ENCODE results near the gene NSMCE1. TPM values are rescaled to one million over a fixed set of nuclear protein-coding genes. Genes with fewer than 3 reads are reported as not detected.

Gene NSMCE1
- total RNA-seq, 2 experiments from 2014 or later = 69.0 to 75.6 TPM

DNA sequence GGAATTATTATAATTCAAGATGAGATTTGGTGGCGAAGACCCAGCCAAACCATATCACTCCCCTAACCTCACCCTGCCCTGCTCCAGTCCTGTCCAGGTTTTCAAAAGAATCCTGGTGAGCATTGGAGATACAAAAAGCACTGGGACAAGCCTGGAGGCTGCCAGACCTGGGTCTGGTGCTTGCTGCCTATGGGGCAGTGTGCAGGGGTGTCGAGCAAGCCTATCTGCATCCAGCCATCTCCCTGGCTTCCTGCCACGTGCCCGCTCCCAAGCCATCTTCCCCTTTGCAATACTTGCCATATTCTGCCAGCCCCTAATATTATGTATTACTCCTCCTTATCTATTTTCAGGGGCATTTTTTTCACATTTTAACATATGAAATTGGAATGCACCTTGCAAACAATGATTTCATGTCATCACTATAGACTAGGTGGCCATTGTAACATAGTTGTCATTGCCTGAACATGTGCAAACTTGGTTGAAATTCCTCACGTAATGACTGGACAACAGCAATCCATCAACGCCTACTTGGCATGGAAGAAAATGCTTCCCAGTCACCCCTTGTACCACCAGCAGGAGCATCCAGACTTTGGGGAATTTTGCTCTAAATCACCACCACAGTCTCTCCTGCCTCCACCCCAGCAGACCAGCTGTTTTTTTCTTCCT lies 73.4 kb downstream of the NSMCE1 start:
- H3K4me1 Mint-ChIP-seq = peaks cover 38% of the 10 kb centered on the region
- H3K36me3 Mint-ChIP-seq = peaks cover 12% of the 10 kb centered on the region
- no peak overlapping the region for H3K27ac Mint-ChIP-seq
- DNase-seq = no peak
- no peak overlapping the region for H3K4me3 Mint-ChIP-seq
- no peaks in the 10 kb centered on the region for H3K9me3 Mint-ChIP-seq
- no peaks in the 10 kb centered on the region for H3K27me3 Mint-ChIP-seq
- ATAC-seq (ENCODE audit: low read depth) = no peak
- POLR2A ChIA-PET = interaction anchor here (0.8 kb wide), 1 partner anchor 15 kb away, joined by 4 read pairs; no protein-coding TSS in a partner anchor

DNA sequence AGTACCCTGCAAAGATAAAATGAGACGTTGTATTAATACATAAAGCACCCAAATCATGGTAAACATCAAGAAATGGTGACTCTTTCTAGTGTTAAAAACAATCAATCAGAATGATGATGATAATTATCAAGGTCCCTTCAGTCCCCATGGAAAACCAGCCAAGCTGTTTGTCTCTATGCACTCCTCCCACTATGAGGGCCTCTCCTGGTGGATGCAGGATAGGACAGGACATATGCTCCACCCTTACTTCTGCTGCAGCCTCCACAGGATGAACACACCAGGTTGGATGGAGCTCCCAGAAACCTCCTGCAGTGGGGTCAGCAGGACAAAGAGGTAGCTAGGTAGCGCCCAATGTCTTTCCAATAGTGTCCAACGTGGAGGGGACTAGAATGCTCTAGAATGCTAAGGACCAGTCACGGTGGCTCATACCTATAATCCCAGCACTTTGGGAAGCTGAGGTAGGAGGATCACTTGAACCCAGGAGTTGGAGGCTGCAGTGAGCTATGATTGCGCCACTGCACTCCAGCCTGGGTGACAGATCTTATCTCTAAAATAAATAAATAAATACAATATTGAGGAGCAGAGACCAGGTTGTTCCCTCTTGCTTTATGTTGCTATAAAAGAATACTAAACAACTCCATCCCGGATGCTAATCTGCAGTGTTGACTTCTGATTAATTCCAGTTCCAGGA lies 75.1 kb downstream of the NSMCE1 start:
- no peak overlapping the region for H3K4me3 Mint-ChIP-seq
- peaks cover 7% of the 10 kb centered on the region for H3K36me3 Mint-ChIP-seq
- no peaks in the 10 kb centered on the region for H3K27me3 Mint-ChIP-seq
- no peak overlapping the region for H3K27ac Mint-ChIP-seq
- peaks cover 23% of the 10 kb centered on the region for H3K4me1 Mint-ChIP-seq
- DNase-seq (no peak), ATAC-seq (ENCODE audit: low read depth) (no peak)
- POLR2A ChIA-PET = interaction anchor here (0.7 to 1.7 kb wide), 2 partner anchors 10 to 24 kb away, joined by 3 to 4 read pairs; partner anchors contain the start of gene KDM8
- H3K9me3 Mint-ChIP-seq = no peaks in the 10 kb centered on the region

DNA sequence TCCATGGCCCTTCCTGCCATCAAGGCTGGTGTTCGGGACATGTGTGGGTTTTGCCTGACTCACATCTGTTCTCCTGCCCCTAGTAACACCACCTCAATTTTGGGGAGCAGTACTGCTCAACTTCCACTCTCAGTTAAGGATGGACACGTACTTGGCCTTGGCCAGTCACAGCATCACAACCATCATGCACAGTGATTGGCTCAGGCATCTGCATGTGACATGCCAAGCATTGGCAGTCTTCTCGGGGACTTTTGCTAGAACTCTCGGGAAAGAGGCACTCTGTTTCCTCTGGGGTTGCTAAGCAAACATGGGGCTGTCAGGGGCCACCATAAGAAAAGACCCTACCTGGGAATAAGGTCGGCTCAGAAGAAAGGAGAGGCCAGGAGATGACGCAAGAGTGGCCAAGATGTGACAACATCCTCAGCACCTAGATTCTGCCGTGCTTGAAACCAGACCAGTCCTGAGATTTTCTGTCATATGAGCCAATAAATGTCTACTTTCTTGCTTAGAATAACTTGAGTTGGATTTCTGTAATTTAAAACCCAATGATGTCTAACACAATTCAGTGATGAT lies 77.1 kb downstream of the NSMCE1 start:
- Mint-ChIP-seq H3K27ac (no peak overlapping the region), H3K4me1 (peaks cover 10% of the 10 kb centered on the region), H3K4me3 (no peak overlapping the region), H3K27me3 (no peaks in the 10 kb centered on the region), H3K36me3 (peaks cover 3% of the 10 kb centered on the region), H3K9me3 (no peaks in the 10 kb centered on the region)
- ATAC-seq (ENCODE audit: low read depth) (no peak), DNase-seq (no peak)
- POLR2A ChIA-PET = no interaction called here

DNA sequence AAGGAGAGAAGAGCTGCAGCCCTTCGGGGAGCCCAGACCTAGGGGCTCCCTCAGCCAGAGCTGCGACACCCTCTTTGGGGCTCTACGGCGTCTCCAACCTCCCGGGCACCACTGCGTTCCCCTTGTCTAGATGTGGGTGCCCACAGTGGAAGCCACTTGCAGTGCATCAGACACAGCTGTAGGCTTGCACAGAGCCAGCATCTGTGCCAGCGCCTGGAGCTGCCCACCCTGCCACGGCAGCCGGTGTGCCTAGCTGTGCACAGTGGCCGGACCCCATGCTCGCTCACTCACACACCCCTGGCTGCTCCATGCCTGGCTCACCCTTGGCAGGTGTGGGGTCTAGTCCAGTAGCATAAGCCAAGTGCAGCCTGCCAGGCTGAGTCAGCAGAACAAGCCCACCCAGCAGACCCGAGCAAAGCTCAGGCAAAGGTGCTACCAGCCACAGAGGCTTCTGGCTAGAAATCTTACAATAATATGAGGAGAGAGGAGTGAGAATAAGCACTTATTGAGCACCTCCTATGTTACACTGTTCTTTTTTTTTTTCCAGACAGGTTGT lies 78.2 kb downstream of the NSMCE1 start:
- DNase-seq (no peak), ATAC-seq (ENCODE audit: low read depth) (no peak)
- Mint-ChIP-seq H3K4me1 (peaks cover 8% of the 10 kb centered on the region), H3K27ac (no peak overlapping the region), H3K27me3 (no peaks in the 10 kb centered on the region), H3K4me3 (no peak overlapping the region), H3K9me3 (no peaks in the 10 kb centered on the region), H3K36me3 (peaks cover 2% of the 10 kb centered on the region)
- POLR2A ChIA-PET = interaction anchor here (1.4 kb wide), 1 partner anchor 17 kb away, joined by 3 read pairs; no protein-coding TSS in a partner anchor

DNA sequence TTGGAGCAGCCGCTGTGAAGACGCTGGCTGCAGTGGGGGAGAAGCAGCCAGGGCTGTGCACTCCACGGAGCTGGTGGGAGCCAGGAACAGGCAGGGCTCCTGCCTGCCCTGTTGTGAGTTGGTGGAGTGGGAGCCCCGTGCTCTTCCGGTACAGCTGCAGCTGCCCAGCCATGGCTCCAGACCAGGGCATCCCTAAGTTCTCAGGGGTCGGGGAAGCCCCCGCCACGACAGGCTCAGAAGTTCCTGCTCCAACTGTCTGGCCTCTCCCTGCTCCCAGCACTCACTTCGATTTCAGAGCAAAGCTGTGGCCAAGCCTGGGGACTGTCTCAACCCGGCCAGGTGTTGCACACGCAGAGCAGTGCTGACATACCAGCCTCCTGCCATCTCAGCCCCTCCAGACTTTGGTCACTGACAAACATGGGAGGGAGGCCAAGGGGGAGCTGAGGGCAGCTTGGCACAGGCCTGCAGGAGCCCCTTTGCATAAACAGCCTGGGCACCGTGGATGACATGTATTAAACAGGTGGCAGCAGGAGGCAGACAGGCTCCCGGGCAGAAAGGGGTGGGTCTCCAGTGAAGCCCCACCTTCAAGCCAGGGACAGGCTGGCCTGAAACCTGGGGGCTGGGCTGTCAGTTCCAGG lies 79.1 kb downstream of the NSMCE1 start:
- no peak for ATAC-seq (ENCODE audit: low read depth)
- Mint-ChIP-seq H3K4me1 (peaks cover 6% of the 10 kb centered on the region), H3K27ac (peak overlapping the region; percentile 9), H3K4me3 (no peak overlapping the region), H3K27me3 (no peaks in the 10 kb centered on the region), H3K36me3 (peaks cover 2% of the 10 kb centered on the region), H3K9me3 (no peaks in the 10 kb centered on the region)
- POLR2A ChIA-PET = interaction anchor here (0.6 to 1.4 kb wide), 2 partner anchors 16 to 216 kb away, joined by 3 read pairs; no protein-coding TSS in a partner anchor
- no peak for DNase-seq

DNA sequence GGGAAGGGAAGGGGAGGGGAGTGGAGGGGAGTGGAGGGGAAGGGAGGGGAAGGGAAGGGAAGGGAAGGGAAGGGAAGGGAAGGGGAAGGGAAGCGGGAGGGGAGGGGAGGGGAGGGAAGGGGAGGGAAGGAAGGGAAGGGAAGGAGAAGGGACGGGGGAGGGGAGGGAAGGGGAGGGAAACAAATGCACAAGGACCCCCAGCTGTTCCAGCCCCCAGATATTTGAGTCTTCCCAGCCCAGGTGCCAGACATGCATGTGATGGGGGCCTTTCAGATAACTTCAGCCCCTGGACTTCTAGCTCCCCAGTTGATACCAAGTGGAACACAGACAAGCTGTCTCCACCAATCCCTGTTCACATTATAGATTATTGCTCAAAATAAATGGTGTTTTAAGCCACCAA lies 79.9 kb downstream of the NSMCE1 start:
- POLR2A ChIA-PET = interaction anchor here (0.6 to 1.7 kb wide), 2 partner anchors 15 to 232 kb away, joined by 5 to 7 read pairs; partner anchors contain the start of gene KDM8
- Mint-ChIP-seq H3K4me1 (peaks cover 6% of the 10 kb centered on the region), H3K27ac (no peak overlapping the region), H3K4me3 (no peak overlapping the region), H3K9me3 (no peaks in the 10 kb centered on the region), H3K27me3 (no peaks in the 10 kb centered on the region), H3K36me3 (peaks cover 2% of the 10 kb centered on the region)
- DNase-seq = no peak
- no peak for ATAC-seq (ENCODE audit: low read depth)

DNA sequence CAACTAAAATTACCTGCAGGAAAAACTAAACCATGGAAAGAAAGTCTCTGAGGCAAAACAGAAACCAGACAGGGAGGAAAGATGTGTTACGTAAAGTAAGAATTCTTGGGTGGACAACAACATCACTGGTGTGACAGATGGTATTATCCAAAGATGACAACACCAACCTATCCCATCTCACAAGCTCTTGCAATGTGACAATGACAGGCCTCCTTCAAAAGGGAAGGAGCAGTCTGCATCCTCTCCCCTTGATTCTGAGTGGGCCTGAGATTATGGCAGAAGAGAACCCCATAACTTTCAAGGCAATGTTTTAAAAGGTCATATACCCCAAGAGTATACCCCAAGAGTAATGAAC lies 82.8 kb downstream of the NSMCE1 start:
- POLR2A ChIA-PET = no interaction called here
- no peak for ATAC-seq (ENCODE audit: low read depth)
- DNase-seq = no peak
- no peaks in the 10 kb centered on the region for H3K9me3 Mint-ChIP-seq
- no peak overlapping the region for H3K27ac Mint-ChIP-seq
- no peak overlapping the region for H3K4me3 Mint-ChIP-seq
- H3K36me3 Mint-ChIP-seq = peaks cover 4% of the 10 kb centered on the region
- peaks cover 4% of the 10 kb centered on the region for H3K27me3 Mint-ChIP-seq
- peaks cover 8% of the 10 kb centered on the region for H3K4me1 Mint-ChIP-seq

DNA sequence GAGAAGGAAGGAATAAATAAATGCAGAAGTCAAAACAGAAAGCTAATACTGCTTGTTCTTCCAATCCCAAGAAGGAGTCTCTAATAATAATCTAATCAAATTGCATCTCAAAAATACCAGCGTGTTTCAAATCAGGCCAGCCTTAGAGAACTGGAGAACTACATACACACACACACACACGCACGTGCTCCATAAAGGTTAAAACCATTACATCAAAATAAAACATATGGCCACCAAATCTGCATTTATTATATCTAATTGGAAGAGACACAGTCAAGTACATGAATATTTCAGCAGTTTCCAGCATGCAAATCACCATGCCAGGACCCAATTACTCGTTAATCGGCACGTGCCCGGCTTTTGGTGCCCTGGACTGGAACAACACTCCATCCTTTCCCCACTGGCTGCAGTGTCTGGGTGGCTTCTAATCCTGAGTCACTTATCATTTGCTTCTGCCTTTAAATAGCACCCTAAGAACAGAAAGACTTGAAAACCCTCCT lies 85.6 kb downstream of the NSMCE1 start:
- Mint-ChIP-seq H3K36me3 (peaks cover 4% of the 10 kb centered on the region), H3K4me1 (peaks cover 25% of the 10 kb centered on the region), H3K4me3 (no peak overlapping the region), H3K27me3 (peaks cover 4% of the 10 kb centered on the region), H3K9me3 (no peaks in the 10 kb centered on the region), H3K27ac (no peak overlapping the region)
- POLR2A ChIA-PET = no interaction called here
- DNase-seq (no peak), ATAC-seq (ENCODE audit: low read depth) (no peak)

DNA sequence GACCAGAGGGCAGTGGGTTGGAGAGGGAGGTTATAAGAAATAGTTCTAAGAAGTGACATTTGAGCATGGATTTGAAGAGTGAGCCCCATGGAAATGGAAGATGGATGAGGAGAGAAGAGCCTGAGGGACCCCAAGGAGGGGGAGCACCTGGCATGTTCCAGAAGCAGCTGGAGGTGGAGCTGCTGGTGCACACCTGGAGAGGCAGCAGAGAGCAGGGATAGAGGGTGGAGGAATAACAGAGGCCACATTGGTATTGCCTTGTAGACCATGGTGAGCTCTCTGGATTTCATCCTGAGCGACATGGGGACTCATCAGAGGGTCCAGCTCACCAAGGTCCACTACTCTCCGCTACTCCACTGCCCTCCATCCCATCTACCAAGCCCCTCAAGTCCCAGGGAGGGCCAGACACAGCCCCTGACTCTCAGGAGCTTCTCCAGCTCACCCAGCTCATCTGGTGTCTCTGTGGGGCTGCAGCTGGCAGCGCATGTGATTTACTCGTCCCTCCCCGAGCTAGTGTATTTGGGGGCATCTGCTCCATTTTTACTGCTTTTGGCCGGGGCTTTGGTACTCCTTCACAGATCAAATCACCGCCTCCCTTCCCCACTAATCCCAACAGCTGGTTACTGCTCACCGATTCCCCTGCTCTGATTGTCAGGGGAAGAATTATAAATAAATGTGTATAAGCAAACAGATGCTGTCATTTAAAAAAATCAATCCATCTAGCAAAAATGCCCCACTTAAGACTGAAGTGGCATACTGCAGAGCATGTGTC lies 87.4 kb downstream of the NSMCE1 start:
- DNase-seq (no peak), ATAC-seq (ENCODE audit: low read depth) (no peak)
- Mint-ChIP-seq H3K4me1 (peaks cover 28% of the 10 kb centered on the region), H3K36me3 (peaks cover 2% of the 10 kb centered on the region), H3K27me3 (peaks cover 4% of the 10 kb centered on the region), H3K27ac (no peak overlapping the region), H3K9me3 (no peaks in the 10 kb centered on the region), H3K4me3 (no peak overlapping the region)
- POLR2A ChIA-PET = interaction anchor here (0.7 to 5.0 kb wide), 7 partner anchors 12 to 186 kb away, joined by 3 to 32 read pairs (median 4); partner anchors contain the start of gene KDM8

DNA sequence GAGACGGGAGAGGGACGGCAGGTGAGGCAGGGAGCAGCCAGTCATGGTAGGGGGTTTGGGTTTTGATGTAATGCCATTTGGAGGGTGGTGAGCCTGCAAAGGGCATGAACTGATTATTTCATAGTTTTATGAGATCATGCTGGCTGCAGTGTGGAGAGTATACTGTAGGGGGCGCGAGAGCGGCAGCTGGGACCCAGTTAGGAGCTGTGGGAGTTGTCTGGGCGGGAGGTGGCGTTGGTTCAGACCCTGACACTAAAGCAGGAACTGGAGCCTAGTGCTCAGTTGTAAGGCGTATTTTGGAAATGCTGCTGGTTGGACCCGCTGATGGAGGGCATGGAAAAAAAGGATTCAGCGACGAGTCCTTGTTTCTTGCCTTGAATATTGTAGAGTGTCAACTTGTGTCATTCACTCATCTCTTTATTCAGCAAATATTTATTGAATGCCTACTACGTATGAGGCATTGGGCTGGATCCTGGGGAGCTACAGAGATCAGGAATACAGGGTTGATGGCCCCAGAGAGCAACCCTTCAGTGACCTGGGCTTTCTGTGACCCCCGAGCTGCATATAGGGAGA lies 89.0 kb downstream of the NSMCE1 start:
- no peaks in the 10 kb centered on the region for H3K9me3 Mint-ChIP-seq
- DNase-seq (peak; percentile 90), ATAC-seq (ENCODE audit: low read depth) (peak; percentile 95)
- peaks cover 2% of the 10 kb centered on the region for H3K36me3 Mint-ChIP-seq
- no peak overlapping the region for H3K4me3 Mint-ChIP-seq
- POLR2A ChIA-PET = interaction anchor here (0.8 to 5.0 kb wide), 14 partner anchors 10 to 188 kb away, joined by 3 to 32 read pairs (median 6); partner anchors contain the start of genes KDM8 and NSMCE1
- peak overlapping the region; percentile 50 for H3K27ac Mint-ChIP-seq
- H3K4me1 Mint-ChIP-seq = peaks cover 31% of the 10 kb centered on the region
- H3K27me3 Mint-ChIP-seq = peaks cover 4% of the 10 kb centered on the region

DNA sequence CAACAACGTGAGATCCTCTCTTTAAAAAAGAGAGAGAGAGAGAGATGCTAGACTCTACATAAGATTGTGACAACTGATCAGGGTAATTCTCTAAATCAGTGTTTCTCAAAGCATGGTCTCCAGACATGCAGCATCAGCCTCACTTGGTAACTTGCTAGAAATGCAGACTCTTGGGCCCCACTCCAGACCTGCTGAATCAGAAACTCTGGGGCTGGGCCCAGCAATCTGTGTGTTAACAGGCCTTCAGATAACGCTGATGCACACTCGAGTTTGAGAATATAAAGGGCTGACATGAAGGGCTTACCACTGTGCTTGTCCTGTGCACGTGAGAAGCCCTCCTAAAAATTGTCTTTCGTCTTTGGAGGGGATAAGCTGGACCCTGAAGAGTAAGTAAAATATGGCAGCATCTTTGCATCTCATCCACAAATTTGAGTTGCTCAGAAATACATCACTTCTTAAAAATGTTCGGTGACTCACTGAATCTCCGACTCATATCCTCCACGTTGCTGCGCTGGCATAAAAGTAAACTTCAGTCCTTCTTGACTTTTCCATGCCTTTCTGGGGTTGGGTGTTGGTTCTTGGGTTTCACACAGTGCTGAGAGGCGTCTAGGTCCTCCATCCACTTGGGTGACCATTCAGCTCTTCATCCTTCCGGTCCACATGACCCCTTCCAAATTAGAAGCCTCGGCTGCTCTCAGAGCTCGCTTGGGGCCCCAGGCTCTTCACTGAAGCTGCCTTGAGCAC lies 91.4 kb downstream of the NSMCE1 start:
- H3K36me3 Mint-ChIP-seq = peaks cover 4% of the 10 kb centered on the region
- POLR2A ChIA-PET = interaction anchor here (5.0 kb wide), 1 partner anchor 59 kb away, joined by 32 read pairs; no protein-coding TSS in a partner anchor
- DNase-seq (no peak), ATAC-seq (ENCODE audit: low read depth) (no peak)
- no peaks in the 10 kb centered on the region for H3K27me3 Mint-ChIP-seq
- H3K9me3 Mint-ChIP-seq = no peaks in the 10 kb centered on the region
- H3K4me1 Mint-ChIP-seq = peaks cover 47% of the 10 kb centered on the region
- no peak overlapping the region for H3K4me3 Mint-ChIP-seq
- no peak overlapping the region for H3K27ac Mint-ChIP-seq
